ENCODE data around the gene RPL28.
"Not testable (repeated sequence)": the region's sequence is repeated elsewhere in the genome, so short reads cannot be mapped to it uniquely, and the experiment has no call there.

The RPL28 gene

GRCh38 chr19:55389386-55390317 is 3.9 kb downstream of the RPL28 start:
- no peak overlapping the region for H3K4me3 ChIP-seq
- H3K27ac ChIP-seq: no peak overlapping the region

DNA sequence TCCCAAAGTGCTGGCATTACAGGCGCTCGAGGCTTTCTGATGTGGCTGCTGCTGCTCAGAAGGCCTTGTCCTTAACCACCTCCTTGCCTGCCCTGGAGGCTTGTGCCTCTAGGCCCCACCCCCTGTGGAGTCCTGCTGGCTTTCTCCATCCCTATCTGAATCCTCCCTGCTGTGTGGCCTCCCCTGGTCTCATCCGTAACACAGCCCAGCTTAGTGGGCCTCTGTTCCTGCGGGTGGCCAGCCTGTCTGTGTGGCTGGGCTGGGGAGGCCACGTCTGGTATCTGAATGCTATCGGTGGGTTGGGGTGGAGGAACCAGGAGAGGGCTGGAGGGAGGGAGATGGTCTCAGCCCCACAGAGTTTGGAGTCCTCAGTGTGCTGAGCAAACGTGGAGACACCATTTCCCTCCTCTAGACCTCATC is 4.7 kb downstream of the RPL28 start:
- Histone ChIP-seq H3K27ac (no peak overlapping the region), H3K4me3 (no peak overlapping the region)

GRCh38 chr19:55391191-55391670 is 5.5 kb downstream of the RPL28 start:
- H3K27ac ChIP-seq: no peak overlapping the region
- H3K4me3 ChIP-seq: no peak overlapping the region

DNA sequence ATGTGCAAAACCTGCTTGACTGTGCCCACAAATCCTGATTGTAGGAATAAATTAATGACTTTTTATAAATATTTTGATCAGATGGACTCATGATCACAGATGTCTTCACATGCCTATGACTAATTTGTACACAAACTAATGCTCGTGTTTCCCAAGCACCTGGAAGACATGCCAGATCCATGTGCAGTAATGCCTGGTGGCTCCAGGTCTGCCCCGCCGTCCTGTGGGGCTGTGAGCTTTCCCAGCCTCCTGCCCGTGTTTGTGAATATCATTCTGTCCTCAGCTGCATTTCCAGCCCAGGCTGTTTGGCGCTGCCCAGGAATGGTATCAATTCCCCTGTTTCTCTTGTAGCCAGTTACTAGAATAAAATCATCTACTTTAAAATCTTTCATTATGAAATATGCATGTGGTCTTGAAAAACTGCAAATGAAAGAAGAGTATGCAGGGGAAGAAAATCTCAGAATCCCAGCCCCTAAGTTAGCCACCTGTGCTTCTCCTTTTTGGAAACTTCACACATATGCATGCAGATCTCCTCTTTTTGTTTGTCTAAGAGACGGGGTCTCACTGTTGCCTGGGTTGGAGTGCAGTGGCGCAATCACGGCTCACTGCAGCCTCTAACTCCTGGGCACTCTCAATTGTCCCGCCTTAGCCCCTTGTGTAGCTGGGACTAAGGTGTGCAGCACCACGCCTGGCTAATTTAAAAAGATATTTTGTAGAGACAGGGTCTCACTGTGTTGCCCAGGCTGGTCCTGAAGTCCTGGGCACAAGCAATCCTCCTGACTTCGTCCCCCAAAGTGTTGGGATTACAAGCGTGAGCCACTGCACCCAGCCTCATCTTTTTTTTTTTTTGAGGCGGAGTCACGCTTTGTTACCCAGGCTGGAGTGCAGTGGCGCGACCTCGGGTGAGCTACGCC is 6.2 kb downstream of the RPL28 start:
- H3K27ac ChIP-seq: no peak overlapping the region
- H3K4me3 ChIP-seq: no peak overlapping the region

DNA sequence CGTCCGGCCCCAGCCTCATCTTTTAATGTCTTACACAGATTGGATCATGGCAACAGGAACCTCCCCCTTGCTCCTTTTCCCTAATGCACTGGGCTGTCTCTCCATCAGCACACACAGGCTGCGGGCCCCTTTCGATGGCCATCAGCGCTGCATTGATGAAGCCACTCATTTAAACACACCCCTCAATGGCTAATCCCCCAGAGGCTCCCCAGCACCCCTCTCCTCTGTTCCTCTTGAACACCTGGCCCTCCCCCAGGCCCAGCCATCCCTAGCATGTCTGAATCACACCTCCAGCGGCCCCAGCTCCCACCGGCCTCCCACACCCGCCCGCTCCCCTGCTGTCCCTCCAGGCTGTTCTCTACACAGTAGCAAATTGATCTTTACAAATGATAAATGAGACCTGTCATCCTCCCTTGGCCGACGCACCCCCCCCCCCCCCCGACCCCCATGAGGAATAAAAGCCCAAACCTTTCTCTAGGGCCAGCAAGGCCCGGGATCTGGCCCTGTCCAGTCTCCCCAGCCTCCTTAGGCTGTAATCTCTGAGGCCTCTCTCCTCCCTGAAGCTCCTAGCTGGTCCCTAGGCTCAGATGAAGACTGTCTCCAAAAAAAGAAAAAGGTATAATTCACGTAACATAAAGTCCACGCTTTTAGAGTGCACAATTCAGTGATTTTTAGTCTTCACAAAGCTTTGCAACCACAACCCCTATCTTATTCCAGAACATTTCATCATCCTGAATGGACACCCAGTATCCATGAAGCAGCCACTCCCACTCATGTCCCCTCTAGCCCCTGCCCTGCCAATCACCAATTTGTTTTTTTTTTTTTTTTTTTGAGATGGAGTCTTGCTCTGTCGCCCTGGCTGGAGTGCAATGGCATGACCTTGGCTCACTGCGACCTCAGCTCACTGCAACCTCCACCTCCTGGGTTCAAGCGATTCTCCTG is 7.4 kb downstream of the RPL28 start:
- H3K27ac ChIP-seq: no peak overlapping the region
- H3K4me3 ChIP-seq: no peak overlapping the region

DNA sequence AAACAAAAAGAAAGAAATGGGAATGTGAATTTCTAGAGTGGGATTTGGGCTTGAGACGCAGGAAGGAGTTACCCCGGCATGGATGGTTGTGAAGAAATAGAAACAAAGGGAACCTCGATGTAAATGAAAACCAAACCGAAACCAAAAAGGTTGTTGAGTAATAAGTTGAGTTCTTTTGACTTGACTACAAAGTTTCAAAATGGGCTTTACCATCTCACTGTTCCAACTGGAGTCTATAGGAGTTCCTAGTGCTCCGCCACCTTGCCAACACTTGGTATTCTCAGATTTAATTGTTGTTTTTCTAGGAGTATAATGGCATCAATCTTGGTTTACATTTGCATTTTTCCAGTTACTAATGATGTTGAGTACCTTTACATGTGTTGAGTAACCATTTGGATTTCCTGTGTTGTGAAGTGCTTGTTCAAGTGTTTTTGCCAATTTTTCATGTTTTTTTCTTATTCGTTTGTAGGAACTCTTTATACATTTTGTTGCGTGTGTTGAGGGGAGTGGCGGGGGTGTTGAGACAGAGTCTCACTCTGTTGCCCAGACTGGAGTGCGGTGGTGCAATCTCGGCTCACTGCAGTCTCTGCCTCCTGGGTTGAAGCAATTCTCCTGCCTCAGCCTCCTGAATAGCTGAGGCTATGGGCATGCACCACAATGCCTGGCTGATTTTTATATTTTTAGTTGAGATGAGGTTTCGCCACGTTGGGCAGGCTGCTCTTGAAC is 12.6 kb downstream of the RPL28 start:
- Histone ChIP-seq H3K27ac (peak overlapping the region in 1 of 21 experiments; percentile 14), H3K4me3 (no peak overlapping the region)

GRCh38 chr19:55400281-55401087 is 14.8 kb downstream of the RPL28 start:
- Histone ChIP-seq H3K4me3 (no peak overlapping the region), H3K27ac (peak overlapping the region in 2 of 21 experiments; percentile 24 to 60)

DNA sequence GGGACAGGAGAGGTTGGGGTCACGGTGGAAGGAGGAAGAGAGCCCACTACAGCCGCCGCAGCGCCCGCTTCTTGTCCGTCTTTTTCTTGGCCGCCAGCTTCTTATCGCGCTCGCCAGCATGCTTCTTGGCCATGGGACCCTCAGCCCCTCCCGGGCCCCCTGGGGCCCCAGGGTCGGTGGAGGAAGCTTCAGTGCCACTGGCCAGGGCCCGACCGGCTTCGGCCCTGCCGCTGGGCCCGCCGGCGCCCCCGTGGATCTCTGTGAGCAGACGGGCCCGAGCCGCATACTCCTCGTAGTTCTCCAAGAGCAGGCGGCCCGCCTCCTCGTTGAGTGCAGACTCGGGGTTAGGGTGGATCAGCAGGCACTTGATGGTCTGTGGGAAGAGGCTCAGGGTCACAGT is 15.7 kb downstream of the RPL28 start:
- not testable (repeated sequence) for H3K4me3 ChIP-seq, H3K27ac ChIP-seq

GRCh38 chr19:55402509-55402908 is 16.8 kb downstream of the RPL28 start:
- no peak overlapping the region for H3K4me3 ChIP-seq
- H3K27ac ChIP-seq: no peak overlapping the region

- no peak overlapping the region for H3K27ac ChIP-seq
- H3K4me3 ChIP-seq: no peak overlapping the region
These were observed 19.9 kb downstream of the RPL28 start for GRCh38 chr19:55405638-55406037.

- Histone ChIP-seq H3K4me3 (peak overlapping the region; percentile 68 to 99 (median 79)), H3K27ac (peak overlapping the region in 9 of 21 experiments; percentile 92 to 100 (median 98))
These were observed 20.5 kb downstream of the RPL28 start for GRCh38 chr19:55406091-55406825.

- peak overlapping the region; percentile 68 to 100 (median 98) for H3K27ac ChIP-seq
- H3K4me3 ChIP-seq: peak overlapping the region; percentile 68 to 99 (median 79)
These were observed 21.3 kb downstream of the RPL28 start for GRCh38 chr19:55406826-55407549.

DNA sequence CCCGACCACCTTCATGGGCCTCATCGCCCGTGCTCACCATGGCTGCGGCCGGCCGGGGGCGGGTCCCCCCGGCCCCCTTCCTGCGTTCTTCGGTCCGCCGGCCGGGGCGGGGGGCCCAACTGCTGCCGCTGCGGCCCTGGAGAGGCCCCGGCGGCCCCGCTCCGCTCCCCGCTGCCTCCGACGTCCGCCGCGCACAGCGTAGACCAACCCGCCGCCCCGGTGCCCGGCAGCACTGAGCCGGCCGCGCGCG is 21.7 kb downstream of the RPL28 start, which contains the start of gene UBE2S:
UBE2S (minus strand) TSS at position 239 of the 250 bp plus-strand sequence; CDS start at position 40, 199 bp downstream.
- Histone ChIP-seq H3K4me3 (peak within 1 kb of the TSS; percentile 68 to 99 (median 79)), H3K27ac (peak within 1 kb of the TSS; percentile 68 to 100 (median 98))

DNA sequence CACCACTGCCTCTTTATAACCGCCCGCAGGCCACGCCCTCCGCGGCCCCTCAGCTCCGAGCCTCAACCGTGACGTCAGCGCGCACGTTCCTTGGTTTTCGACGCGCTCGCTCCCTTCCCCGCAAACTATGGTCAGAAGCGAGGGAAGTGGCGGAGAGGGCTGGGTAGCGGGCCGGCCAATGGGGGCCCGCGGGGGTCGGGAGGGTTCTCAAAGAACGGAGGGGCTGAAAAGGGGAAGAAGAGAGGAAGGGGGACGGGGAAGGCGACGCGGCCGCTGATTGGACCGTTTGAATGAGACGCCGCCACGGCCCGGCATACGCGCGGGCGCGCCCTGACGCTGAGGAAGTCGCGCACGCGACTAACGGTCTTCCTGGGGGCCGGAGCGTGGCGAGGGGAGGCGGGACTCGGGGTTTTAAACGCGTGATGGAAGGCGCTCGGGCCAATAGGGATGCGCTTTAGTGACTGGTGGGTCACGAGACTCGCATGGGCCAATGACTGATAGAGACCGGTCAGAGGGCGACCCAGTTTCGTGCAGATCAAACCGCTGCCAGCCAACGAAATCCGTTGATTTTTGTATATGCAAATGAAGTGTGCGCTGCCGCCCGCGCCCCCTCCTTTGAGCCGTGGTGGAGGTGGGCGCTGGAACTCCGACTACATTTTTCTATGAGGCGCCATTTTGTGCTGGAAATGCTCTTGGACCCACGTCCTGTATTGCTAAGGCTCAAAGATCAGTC is 22.2 kb downstream of the RPL28 start:
- peak overlapping the region; percentile 68 to 99 (median 79) for H3K4me3 ChIP-seq
- H3K27ac ChIP-seq: peak overlapping the region; percentile 68 to 100 (median 98)

DNA sequence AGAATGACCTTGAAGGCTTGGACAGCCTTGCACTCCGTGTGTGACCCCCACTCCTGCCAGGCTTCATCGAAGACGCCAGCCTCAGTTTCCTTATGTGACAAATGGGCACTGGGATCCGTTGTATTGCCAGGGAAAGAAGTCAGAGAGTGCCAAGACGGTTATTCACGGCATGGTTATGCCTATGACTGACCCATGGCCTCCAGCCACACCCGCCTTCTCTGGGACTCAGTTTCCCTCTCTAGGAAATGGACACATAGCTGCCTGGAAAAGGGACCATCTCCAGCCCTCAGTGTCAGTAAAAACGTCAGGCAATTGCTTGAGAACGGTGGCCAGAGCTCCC is 22.8 kb downstream of the RPL28 start:
- peak overlapping the region; percentile 24 to 99 (median 79) for H3K4me3 ChIP-seq
- peak overlapping the region; percentile 41 to 100 (median 97) for H3K27ac ChIP-seq

- not testable (repeated sequence) for H3K27ac ChIP-seq, H3K4me3 ChIP-seq
These were observed 23.4 kb downstream of the RPL28 start for GRCh38 chr19:55409179-55409578.

Measured in skin epidermis (tissue), 12 donors.